ENCODE data around the gene FAM162A.

Gene FAM162A

DNA sequence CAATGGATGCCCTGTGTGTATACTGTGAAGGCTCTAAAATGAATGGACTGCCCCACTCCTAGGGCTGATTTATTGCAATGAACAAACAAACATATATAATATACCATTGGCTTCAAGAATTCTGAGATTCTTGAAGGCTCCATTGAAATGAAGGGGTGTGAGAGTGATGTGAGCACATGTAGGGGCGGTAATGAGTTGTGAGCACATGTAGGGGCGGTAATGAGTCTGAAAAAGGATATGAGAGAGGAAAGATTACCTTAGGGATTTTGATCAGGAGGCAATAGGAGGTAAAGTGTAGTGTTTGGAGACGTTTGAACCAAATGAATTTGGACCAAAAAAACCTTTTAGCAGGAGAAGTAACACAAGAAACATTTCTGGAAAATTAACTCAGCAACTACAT, 3.7 kb downstream of the FAM162A start:
- DNase-seq (ENCODE audit: low spot score): no peak

DNA sequence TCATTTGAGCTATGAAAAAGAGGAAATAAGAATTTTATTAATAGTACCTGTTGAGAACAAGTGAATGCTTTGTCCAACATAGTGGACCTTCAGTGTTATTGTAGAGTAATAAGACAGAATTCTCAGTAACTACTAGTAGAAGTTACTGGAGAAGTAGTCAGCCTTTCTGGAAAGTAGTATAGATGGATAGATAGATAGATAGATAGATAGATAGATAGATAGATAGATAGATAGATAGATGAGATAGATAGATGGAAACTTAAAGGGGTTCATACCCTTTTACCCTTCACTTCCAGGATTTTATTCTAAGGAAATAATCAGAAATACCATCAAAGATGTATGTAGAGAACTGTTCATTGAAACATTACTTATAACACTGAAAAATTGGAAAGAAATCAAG, 5.2 kb downstream of the FAM162A start:
- DNase-seq (ENCODE audit: low spot score): no peak

DNA sequence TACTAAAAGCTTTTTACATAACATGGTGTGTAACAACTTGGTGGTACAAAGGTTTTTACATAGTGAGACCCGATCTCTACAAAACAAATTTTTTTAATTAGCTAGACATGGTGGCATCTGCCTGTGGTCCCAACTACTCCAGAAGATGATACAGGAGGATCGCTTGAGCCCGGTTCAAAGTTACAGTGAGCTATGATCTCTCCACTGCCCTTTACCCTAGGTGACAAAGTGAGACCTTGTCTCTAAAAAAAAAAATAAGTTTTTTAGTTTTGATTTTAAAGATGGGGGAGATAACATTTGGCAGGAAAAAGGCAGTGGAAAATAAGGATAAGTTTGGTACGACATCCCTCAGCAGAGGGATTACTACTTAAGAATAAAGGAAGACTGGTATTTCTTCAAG, 5.9 kb downstream of the FAM162A start:
- no peak for DNase-seq (ENCODE audit: low spot score)

DNA sequence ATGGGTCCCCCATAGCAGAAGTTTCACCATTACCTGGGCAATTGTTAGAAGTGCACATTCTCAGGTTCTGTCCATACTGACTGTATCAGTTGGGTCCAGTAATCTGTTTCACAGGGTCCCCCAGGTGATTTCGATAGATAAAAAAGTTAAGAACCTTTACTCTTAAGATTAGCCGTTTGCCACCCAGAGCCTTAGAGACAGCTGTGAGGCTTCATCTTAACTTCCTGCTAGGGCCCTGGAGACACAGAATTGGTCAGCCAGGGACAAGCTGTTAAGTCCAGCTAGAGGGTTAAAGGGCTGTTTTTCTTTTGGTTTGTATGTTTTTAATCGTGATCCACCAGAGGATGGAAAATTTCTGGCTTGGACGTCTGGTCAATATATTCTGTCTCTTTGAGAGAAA, 6.7 kb downstream of the FAM162A start:
- DNase-seq (ENCODE audit: low spot score): no peak

DNA sequence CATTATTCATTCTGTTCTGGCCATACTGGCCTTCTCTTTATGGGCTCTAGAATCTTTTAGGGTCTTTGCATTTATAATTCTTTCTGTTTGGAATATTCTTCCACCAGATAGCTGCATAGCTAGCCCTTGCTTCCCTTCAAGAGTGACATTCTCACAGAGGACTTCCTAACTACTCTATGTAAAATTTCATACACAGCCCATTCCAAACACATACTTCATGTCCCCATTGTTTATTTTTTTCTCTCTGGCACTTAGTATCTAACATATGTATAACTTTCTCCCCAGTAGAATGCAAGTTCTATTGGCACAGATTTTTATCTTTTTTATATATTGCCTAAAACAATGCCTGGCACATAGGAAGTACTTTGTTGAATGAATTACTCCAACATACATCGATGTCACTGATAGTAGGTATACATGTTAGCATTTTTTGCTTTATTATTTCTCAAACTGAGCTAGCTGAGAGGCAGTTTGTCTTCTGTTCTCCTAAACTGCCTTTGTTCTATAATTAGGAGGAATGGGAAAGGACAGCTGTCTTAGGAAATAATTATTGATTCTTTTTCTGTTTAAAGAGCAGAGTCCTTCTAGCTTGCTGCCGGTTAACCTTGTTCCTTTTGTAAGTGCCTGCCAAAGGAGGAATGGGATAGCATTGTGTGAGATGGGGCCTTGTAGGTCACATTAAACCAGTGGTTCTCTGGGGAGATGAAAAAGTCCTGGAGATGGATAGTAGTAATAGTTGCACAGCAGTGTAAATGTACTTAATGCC, 7.9 kb downstream of the FAM162A start:
- DNase-seq (ENCODE audit: low spot score): no peak

DNA sequence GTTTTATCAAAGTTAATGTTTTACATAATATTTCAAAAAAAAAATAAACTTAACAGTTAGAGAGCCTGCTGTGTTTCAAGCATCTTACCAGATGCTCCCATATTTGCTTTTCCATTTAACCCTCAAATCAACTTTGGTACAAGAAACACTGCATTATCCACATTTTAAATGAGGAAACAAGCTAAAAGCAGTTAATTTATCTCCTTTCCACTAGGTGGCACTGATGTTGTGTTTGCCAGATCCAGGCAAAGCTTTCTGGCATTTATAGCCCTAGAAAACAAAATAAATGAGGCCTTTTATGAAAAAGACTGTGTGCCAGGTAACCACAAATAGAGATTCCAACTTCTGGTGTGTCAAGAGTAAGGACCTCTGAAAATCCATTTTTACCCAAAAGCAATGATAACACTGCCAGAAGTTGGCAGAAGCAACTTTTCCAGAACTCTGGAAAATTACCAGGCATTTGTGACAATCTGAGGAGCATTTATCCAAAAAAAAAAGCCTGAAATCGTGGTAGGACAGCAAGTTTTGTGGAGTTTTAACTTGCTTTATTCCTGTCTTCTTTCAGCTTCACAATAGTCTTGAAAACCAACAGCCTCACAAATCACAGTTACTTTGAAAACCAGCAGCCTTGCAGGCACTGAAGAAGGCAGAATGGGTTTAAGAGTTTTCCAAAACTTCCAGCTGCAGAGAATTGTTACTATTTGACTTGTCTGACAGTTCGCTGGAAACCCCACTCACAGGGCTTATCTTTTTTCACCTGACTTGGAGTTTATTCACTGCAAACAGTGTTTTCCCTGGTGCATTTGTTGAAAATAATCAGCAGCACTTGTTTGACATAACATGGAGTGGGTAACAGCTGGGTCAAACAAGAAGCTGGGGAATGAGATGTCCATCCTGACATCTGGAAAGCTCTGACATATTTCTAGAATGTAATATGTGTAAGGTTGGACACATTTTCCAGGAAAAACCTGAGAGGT, 9.2 kb downstream of the FAM162A start:
- DNase-seq (ENCODE audit: low spot score): peak; percentile 60

DNA sequence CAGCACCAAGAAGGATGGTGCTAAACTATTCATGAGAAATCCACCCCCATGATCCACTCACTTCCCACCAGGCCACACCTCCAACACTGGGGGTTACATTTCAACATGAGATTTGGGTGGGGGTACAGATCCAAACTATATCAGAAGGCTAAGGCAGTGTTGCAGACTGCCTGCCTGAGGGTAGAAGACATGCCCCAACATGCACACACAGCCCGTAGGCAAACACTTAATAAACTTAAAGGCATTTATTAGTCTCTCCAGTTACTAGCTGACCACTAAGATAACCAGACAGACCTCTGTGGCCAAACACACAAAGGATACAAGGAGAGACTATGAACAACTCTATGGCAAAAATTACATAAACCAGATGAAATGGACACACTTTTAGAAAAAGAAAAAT, 10.2 kb downstream of the FAM162A start:
- DNase-seq (ENCODE audit: low spot score): no peak

DNA sequence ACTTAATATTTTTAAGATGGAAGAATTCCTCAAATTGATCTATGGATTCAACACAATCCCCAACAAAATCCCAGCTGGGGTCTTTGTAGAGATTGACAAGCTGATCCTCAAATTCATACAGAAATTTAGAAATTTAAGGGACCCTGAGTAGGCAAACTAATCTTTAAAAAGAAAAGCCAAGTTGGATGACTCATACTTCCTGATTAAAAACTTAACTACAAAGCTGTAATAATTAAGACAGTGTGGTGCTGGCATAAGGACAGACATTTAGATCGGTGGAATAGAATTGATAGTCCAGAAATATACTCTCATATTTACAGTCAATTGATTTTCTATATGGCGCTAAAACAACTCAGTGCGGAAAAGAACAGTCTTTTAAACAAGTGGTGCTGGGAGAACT, 11.6 kb downstream of the FAM162A start:
- DNase-seq (ENCODE audit: low spot score): no peak

DNA sequence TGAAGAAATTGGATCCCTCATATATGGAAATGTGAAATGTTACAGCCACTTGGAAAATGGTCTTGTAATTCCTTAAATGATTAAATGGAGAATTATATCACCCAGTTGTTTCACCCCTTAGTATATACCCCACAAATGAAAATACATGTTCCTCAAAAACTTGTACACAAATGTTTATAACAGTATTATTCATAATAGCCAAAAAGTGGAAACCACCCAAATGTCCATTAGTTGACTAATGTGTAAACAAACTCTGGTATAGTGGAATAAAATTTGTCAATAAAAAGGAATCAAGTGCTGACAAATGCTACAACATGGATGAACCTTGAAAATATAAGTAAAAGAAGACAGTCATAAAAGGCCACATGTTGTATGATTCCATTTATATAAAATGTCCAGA, 12.5 kb downstream of the FAM162A start:
- no peak for DNase-seq (ENCODE audit: low spot score)

DNA sequence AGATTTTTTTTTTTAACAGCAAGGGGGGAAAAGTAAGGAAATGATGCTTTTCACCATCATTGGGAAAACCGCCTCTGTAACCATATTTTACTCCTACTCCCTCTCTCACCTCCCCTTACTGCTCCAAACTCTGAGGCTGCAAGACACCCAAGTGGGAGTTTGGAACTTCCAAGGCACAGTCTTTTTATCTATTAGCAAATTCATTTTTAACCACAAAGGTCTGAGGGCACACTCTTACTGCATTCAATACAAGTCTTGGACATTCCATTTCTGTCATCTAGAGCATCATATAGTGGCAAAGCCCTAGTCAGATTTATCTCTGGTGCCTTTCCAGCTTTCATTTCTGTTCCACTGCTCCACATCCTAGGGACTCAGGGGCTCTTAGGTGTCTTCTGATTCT, 13.2 kb downstream of the FAM162A start:
- no peak for DNase-seq (ENCODE audit: low spot score)

DNA sequence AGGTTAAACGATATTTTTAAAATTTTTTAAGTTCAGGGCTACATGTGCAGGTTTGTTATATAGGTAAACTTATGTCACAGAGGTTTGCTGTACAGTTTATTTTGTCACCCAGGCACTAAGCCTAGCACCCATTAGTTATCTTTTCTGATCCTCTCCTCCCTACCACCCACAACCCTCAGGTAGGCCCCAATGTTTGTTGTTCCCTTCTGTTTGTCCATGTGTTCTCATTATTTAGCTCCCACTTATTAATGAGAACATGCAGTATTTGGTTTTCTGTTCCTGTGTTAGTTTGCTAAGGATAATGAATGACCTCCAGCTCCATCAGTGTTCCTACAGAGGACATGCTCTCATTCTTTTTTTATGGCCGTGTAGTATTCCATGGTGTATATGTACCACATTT, 14.9 kb downstream of the FAM162A start:
- DNase-seq (ENCODE audit: low spot score): no peak

DNA sequence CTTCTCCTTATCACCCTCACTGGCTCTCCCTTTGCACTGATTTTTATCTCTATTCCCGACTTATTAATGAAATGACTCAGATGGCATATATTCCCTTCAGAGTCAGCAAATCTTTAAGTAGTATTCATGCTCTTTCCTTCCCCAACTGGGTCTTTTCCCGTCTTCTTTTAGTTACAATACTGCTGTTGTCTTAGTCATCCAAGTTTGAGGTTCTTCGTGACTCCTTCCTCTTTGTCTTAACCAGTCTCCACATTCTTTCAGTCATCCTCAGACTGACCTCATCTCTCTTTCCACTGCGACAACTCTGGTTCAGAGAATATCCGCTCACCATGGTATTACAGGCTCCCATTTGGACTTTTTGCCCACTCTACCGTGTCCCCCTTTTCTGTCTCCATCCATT, 19.5 kb downstream of the FAM162A start:
- peak; percentile 26 for DNase-seq (ENCODE audit: low spot score)

DNA sequence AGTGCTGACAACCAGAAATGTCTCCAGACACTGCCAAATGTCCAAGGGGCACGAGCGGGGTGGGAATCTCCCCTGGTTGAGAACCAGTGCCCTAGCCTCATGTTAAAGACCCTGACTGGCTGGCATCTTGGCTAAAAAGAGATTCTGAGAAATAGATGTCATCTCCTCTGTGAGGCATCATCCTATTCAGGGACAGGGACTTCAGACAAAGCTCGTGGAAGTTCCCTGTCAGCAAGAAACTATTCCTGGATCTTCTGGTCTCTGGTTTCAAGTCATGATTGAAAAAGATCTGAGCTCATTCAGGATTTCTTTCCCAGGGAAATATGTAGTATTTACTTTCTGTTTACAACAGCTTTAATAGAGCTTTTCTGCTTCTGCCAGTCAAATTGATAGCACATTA, 21.0 kb downstream of the FAM162A start:
- DNase-seq (ENCODE audit: low spot score): no peak

DNA sequence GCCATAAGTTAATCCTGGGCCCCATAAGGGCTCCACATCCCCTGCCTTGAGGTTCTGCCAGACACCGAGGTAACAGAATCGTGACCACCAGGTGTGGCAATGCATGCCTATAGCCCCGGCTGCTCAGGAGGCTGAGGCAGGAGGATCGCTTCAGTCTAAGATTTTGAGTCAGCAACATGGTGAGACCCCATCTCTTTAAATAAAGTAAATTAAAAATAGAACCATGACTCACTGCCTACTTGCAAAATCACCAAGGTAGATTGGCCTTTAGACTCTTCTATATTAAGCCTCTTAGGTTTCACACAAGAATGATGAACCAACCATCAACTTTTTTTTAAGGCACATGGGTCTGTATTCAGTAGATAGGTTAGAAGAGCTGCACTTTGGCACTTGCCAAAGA, 22.2 kb downstream of the FAM162A start:
- DNase-seq (ENCODE audit: low spot score): no peak

DNA sequence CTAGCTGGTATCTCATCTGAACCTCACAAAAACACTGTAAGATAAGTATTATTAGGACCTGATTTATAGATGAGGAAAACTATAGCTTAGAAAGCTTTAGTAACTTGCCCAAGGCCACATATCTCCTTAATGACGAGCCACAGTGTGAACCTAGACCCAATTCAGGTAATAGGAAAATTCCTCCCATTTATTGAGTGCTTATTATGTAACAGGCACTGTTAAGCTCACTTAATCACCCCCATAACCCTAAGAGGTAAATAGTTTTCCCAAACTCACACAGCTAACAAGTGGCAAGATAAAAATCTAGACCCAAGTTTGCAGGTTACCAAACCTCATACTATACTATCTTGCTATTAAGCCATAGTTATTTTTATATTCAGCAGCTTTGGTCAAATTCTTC, 24.0 kb downstream of the FAM162A start:
- DNase-seq (ENCODE audit: low spot score): no peak

DNA sequence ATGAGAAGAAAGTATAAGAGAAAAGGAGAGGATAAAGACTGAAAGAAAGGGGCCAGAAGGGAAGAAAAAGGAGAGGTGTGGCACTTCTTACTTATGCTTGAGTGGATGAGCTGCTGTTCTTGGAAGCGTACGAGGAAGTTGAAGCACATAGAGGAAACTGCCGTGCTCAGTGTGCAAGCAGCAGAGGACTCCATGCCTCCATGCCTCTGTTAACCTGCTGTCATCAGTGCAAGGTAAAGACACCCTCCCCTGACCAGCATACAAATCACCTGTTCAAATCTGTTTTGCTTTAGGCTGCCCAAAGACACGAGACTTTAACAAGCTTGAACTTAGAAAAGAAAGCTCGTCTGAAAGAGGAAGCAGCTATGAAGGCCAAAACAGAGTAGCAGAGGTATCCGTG, 25.5 kb downstream of the FAM162A start:
- no peak for DNase-seq (ENCODE audit: low spot score)

DNA sequence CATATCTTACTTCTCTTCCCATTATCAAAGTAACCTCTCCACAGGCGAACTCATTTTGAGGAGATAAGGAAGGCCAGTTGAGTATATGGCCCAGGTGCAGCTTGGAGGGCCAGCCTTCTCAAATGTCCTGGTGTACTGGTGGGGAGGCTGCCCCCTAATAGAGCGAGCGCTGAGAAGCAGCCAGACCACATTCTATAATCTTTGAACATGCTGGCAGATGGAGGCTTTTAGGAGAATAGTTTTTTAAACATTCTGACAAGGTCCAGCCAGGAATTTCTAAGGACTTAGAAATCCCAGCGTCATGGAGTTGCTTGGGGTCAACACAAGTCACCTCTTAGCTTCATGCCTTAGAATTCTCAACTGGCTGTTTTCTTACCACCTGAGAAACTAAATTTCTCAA, 26.1 kb downstream of the FAM162A start:
- DNase-seq (ENCODE audit: low spot score): no peak

DNA sequence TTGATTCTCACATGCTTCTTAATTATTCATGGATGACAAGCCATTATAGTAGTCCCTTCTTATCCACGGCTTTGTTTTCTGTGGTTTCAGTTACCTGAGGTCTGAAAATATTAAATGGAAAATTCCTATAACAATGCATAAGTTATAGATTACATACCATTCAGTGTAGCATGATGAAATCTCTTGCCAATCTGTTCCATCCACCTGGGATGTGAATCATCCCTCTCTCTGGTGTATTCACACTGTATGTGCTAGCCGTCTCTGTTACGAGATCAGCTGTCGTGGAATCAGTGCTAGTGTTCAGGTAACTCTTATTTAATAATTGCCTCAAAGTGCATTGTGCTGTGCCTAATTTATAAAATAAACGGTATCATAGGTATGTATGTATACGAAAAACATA, 26.7 kb downstream of the FAM162A start:
- no peak for DNase-seq (ENCODE audit: low spot score)

DNA sequence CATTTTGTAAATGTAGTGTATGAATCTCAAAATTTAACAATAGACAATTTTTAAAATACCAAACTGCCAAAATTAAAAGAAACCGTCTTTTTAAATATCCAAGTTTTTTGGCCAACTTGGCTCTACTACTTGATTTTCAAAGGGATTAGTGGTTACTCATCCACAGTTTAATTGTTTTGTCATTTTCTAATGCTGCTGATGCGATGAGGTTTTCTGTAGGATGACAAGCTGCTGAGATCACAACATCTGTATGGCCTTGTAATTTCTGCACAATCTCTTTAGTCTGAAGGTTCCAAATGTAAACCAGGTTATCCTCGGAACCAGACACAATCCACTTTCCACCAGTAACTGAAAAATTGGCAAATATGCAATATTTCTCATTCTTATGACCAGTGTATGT, 30.4 kb downstream of the FAM162A start:
- no peak for DNase-seq (ENCODE audit: low spot score)

DNA sequence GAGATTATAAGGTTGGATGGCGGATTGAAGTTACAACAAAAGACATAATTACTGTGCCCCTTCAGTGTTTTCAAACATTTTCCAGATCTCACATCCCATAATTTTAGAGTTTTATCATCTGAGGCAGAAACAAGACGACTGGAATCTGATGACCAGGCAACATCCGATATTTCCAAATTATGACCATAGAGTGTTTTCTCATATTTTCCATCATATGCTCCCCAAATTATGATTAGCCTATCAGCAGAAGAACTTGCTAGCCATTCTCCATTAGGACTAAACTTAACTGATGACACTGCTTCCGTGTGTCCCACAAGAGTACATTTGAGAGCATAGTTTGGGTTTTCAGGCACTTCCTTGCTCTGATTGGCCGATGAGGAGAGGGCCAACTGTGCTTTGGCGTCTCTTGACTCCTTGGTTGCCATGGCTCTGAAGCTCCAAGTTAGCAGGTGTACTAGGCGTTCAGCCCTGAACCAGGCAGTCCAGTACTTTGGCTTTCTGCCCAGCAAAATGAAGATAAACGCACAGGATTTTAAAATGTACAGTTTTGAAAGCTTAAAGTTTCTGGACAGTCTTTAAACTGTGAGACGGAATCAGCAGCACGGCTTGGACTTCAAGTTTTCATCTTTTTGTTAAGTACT, 31.2 kb downstream of the FAM162A start:
- peak; percentile 56 for DNase-seq (ENCODE audit: low spot score)

DNA sequence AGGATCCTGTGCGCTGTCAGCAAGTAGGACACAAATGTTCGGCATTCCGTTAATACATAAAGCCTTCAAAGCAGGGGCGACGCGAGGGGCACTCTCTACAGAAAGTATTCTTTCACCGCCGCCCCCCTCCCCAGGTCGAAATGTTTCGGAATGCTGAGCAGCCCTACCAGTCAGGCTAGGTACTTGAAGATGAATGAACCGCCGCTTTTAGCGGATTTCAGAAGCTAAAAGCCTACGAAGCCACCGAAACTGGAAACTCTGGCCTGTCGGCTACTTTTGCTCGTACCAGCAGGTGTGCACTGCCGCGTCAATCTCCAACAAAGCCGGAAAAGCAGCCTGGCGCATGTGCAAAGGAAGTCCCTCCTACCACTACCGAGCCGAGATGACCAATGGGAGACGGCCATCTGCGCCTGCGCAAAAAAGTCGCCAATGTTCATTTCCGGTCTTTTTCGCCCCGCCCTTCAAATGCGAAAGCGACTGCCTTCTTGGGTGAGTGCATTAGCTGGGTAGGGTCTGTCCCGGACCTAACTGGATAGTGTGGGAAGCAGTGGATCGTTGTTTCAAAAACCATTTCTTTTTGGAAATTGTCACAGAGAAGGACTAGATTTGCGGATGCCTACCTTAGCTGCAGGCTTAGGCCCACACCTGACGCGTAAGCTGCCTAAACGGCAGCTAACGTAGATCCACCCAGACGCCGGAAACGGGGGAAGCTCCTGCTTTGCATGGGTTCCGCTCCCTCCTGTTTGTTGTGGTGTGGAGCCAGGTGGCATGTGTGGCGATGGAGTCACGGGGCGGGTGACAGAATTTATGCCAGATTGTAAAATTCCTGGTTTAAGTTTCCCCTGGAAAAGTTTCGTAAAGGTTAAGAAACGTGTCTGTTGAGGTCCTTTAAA, 32.0 kb downstream of the FAM162A start, which contains the start of gene WDR5B:
WDR5B (minus strand) TSS at position 301 of the 893 bp plus-strand sequence. CDS start 534 bp downstream, outside the sequence.
- DNase-seq (ENCODE audit: low spot score): peak; percentile 100

DNA sequence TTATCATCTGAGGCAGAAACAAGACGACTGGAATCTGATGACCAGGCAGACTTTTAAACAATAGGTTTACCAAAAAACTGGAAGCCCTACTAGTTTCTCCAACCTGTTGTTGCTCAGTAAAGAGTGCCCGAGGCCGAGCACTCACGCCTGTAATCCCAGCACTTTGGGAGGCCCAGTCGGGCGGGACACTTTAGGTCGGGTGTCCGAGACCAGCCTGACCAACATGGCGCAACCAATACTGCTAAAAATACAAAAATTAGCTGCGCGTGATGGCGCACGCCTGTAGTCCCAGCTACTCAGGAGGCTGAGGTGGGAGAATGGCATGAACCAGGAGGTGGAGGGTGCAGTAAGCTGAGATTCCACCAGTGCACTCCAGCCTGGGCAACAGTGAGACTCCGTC, 33.0 kb downstream of the FAM162A start:
- DNase-seq (ENCODE audit: low spot score): no peak

All from AG20443 (cell line).